ENCODE results near the gene UNC79.

Gene UNC79

GRCh38 chr14:93712079-93712837 lies 281.5 kb downstream of the UNC79 start:
- no peak for DNase-seq (ENCODE audit: low read depth in 1 of 2, low spot score in 1 of 2)

GRCh38 chr14:93712838-93713724 lies 282.3 kb downstream of the UNC79 start:
- TF ChIP-seq GABPA (IDR thresholded peaks at IDR 0.05; ENCODE audit: low read depth), result no peak
- no peak for TF ChIP-seq SPI1 (IDR thresholded peaks at IDR 0.05; ENCODE audit: borderline replicate concordance, low read depth)
- TF ChIP-seq CTCF (IDR thresholded peaks at IDR 0.05; ENCODE audit: insufficient read depth, low read length), result no peak
- no peak for TF ChIP-seq REST (IDR thresholded peaks at IDR 0.05; ENCODE audit: insufficient replicate concordance, low read depth)
- TF ChIP-seq POLR2AphosphoS5 (IDR thresholded peaks at IDR 0.05; ENCODE audit: low read depth), result no peak
- H3K27ac ChIP-seq (replicated peaks), result no peak overlapping the region
- DNase-seq (ENCODE audit: low read depth in 1 of 2, low spot score in 1 of 2), result no peak
- no peaks in the 10 kb centered on the region for H3K27me3 ChIP-seq (ENCODE audit: insufficient read depth, poor library complexity, severe bottlenecking)
- H3K4me3 ChIP-seq (replicated peaks; ENCODE audit: insufficient read depth, low read length), result no peak overlapping the region

More at GRCh38 chr14:93712079-93712837, 281.5 kb downstream of the UNC79 start:
- no peak overlapping the region for H3K27ac ChIP-seq (replicated peaks)
- H3K4me3 ChIP-seq (replicated peaks; ENCODE audit: insufficient read depth, low read length), result no peak overlapping the region
- peaks cover 3% of the 10 kb centered on the region for H3K27me3 ChIP-seq (ENCODE audit: insufficient read depth, poor library complexity, severe bottlenecking)
- TF ChIP-seq POLR2AphosphoS5 (IDR thresholded peaks at IDR 0.05; ENCODE audit: low read depth), result no peak
- TF ChIP-seq CTCF (IDR thresholded peaks at IDR 0.05; ENCODE audit: insufficient read depth, low read length), result no peak
- TF ChIP-seq REST (IDR thresholded peaks at IDR 0.05; ENCODE audit: insufficient replicate concordance, low read depth), result no peak
- no peak for TF ChIP-seq GABPA (IDR thresholded peaks at IDR 0.05; ENCODE audit: low read depth)
- TF ChIP-seq SPI1 (IDR thresholded peaks at IDR 0.05; ENCODE audit: borderline replicate concordance, low read depth), result no peak

- DNase-seq (ENCODE audit: low read depth in 1 of 2, low spot score in 1 of 2), result no peak
- Histone ChIP-seq H3K27me3 (ENCODE audit: insufficient read depth, poor library complexity, severe bottlenecking) (peaks cover 3% of the 10 kb centered on the region), H3K4me3 (replicated peaks; ENCODE audit: insufficient read depth, low read length) (no peak overlapping the region), H3K27ac (replicated peaks) (no peak overlapping the region)
- TF ChIP-seq CTCF (IDR thresholded peaks at IDR 0.05; ENCODE audit: insufficient read depth, low read length) (no peak), GABPA (IDR thresholded peaks at IDR 0.05; ENCODE audit: low read depth) (no peak), POLR2AphosphoS5 (IDR thresholded peaks at IDR 0.05; ENCODE audit: low read depth) (no peak), SPI1 (IDR thresholded peaks at IDR 0.05; ENCODE audit: borderline replicate concordance, low read depth) (no peak), REST (IDR thresholded peaks at IDR 0.05; ENCODE audit: insufficient replicate concordance, low read depth) (no peak)
These were observed 283.1 kb downstream of the UNC79 start for GRCh38 chr14:93713726-93714405.
